SKM-1 treated with dmso at 0.1 percent for 144 hours (cell line): ENCODE measurements around the gene ZNF106.

Experiments
- DNase-seq: peaks from one replicate; lab custom pipeline; 2025; ENCODE audit not compliant: unreplicated experiment; lab: John Stamatoyannopoulos, UW

The ZNF106 gene

GRCh38 chr15:42409011-42409410 lies 81.9 kb downstream of the ZNF106 start:
- DNase-seq = no peak

GRCh38 chr15:42408178-42408577 lies 82.8 kb downstream of the ZNF106 start:
- DNase-seq = no peak

- DNase-seq = no peak
Measured at GRCh38 chr15:42405863-42406482, 85.0 kb downstream of the ZNF106 start.

- no peak for DNase-seq
Measured at GRCh38 chr15:42404461-42405235, 86.3 kb downstream of the ZNF106 start.

- DNase-seq = no peak
Measured at GRCh38 chr15:42403389-42403788, 87.6 kb downstream of the ZNF106 start.

- peak; percentile 9 for DNase-seq
Measured at GRCh38 chr15:42402455-42403205, 88.3 kb downstream of the ZNF106 start.

GRCh38 chr15:42401544-42402454 lies 89.1 kb downstream of the ZNF106 start:
- no peak for DNase-seq

GRCh38 chr15:42395838-42396237 lies 95.1 kb downstream of the ZNF106 start:
- DNase-seq = no peak

GRCh38 chr15:42394106-42394505 lies 96.8 kb downstream of the ZNF106 start:
- no peak for DNase-seq

GRCh38 chr15:42392309-42393024 lies 98.5 kb downstream of the ZNF106 start:
- DNase-seq = no peak

GRCh38 chr15:42387603-42388002 lies 103.3 kb downstream of the ZNF106 start:
- no peak for DNase-seq

- DNase-seq = no peak
Measured at GRCh38 chr15:42385980-42386700, 104.8 kb downstream of the ZNF106 start.

- peak; percentile 69 for DNase-seq
Measured at GRCh38 chr15:42385206-42385979, 105.5 kb downstream of the ZNF106 start.

- no peak for DNase-seq
Measured at GRCh38 chr15:42384597-42384996, 106.3 kb downstream of the ZNF106 start.

- DNase-seq = no peak
Measured at GRCh38 chr15:42378011-42378410, 112.9 kb downstream of the ZNF106 start.

- DNase-seq = no peak
Measured at GRCh38 chr15:42375941-42376340, 115.0 kb downstream of the ZNF106 start.

GRCh38 chr15:42375252-42375651 lies 115.7 kb downstream of the ZNF106 start:
- no peak for DNase-seq

GRCh38 chr15:42374810-42375209 lies 116.1 kb downstream of the ZNF106 start:
- DNase-seq = no peak

GRCh38 chr15:42373936-42374335 lies 117.0 kb downstream of the ZNF106 start:
- no peak for DNase-seq
